ENCODE measurements around the gene SESTD1.

Gene SESTD1

DNA sequence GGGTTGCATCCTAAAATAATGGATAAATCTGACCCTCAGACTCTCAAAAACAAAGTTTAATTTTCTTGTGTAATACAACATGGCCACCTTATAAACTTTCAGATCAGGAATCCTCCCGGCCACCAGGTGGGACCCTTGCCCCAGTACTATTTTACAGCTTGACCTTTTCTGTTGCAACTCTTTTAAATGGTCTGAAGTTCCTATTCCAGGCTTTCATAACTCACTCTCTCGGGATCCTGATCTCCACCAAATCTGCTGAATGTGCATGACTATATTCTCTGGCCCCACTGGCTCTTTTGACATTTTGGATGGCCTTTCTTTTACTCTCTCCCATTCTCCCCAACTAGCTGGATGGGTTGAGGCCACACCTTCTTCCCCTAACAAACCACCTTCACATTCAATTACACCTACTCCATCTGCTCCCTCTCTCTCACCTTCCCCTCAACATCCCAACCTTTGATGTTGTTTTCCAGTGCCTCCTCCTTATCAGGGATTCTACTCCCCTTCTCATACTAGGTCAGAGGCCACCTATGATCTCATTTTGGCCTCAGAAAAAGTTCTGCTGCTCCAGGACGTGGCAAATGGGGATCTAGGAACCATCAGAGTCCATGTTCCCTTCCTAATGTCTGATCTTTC lies 70.8 kb downstream of the SESTD1 start:
- no peak overlapping the region for H3K27ac ChIP-seq (ENCODE audit: low read depth, low read length, poor library complexity, severe bottlenecking)
- no peaks in the 10 kb centered on the region for H3K9me2 ChIP-seq (ENCODE audit: low read depth, low read length)
- TF ChIP-seq, protein P1, sequence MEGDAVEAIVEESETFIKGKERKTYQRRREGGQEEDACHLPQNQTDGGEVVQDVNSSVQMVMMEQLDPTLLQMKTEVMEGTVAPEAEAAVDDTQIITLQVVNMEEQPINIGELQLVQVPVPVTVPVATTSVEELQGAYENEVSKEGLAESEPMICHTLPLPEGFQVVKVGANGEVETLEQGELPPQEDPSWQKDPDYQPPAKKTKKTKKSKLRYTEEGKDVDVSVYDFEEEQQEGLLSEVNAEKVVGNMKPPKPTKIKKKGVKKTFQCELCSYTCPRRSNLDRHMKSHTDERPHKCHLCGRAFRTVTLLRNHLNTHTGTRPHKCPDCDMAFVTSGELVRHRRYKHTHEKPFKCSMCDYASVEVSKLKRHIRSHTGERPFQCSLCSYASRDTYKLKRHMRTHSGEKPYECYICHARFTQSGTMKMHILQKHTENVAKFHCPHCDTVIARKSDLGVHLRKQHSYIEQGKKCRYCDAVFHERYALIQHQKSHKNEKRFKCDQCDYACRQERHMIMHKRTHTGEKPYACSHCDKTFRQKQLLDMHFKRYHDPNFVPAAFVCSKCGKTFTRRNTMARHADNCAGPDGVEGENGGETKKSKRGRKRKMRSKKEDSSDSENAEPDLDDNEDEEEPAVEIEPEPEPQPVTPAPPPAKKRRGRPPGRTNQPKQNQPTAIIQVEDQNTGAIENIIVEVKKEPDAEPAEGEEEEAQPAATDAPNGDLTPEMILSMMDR (IDR thresholded peaks at IDR 0.05; ENCODE audit: low read length): peak; percentile 13; the same call in 1 of the 2 replicates
- no peak for TF ChIP-seq EZH2 (IDR thresholded peaks at IDR 0.05; ENCODE audit: borderline replicate concordance, low read length)
- H3K27me3 ChIP-seq (ENCODE audit: insufficient read depth, low read length): no peaks in the 10 kb centered on the region
- H3K4me2 ChIP-seq (ENCODE audit: low read length): no peak overlapping the region
- H3K79me2 ChIP-seq (ENCODE audit: insufficient read depth, low read length): no peaks in the 10 kb centered on the region
- H3F3A ChIP-seq (ENCODE audit: insufficient read depth, low read length): no peaks in the 10 kb centered on the region
- 0 out of 2 replicates have a peak, but pooled peaks cover 4% of the 10 kb centered on the region for H3K9me3 ChIP-seq (ENCODE audit: low read length)
- H3K4me3 ChIP-seq (ENCODE audit: low read depth, low read length, poor library complexity, severe bottlenecking): no peak overlapping the region
- no peaks in the 10 kb centered on the region for H4K20me1 ChIP-seq (ENCODE audit: insufficient read depth, low read length)
- no peak overlapping the region for H2AFZ ChIP-seq (ENCODE audit: low read length)
- no peak overlapping the region for H3K9ac ChIP-seq (ENCODE audit: low read length)
- H3K36me3 ChIP-seq (ENCODE audit: insufficient read depth, low read length): no peaks in the 10 kb centered on the region
- no peaks in the 10 kb centered on the region for H3K4me1 ChIP-seq (ENCODE audit: insufficient read depth, low read length, severe bottlenecking)

DNA sequence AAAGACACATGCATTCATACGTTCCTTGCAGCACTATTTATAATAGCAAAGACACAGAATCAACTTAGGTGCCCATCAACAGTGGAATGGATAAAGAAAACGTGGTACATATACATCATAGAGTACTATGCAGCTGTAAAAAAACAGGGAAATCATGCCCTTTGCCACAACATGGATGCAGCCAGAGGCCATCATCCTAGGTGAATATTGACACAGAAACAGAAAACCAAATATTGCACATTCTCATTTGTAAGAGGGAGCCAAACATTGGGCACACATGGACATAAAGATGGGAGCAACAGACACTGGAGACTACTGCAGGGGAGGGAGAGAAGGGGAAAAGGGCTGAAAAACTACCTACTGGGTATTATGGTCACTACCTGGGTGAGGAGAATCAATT lies 73.5 kb downstream of the SESTD1 start:
- no peaks in the 10 kb centered on the region for H3K4me1 ChIP-seq (ENCODE audit: insufficient read depth, low read length, severe bottlenecking)
- no peaks in the 10 kb centered on the region for H3K9me2 ChIP-seq (ENCODE audit: low read depth, low read length)
- peaks cover 6% of the 10 kb centered on the region; the same call in 1 of the 2 replicates for H3K9me3 ChIP-seq (ENCODE audit: low read length)
- no peaks in the 10 kb centered on the region for H3F3A ChIP-seq (ENCODE audit: insufficient read depth, low read length)
- no peaks in the 10 kb centered on the region for H3K36me3 ChIP-seq (ENCODE audit: insufficient read depth, low read length)
- H3K4me2 ChIP-seq (ENCODE audit: low read length): no peak overlapping the region
- H3K4me3 ChIP-seq (ENCODE audit: low read depth, low read length, poor library complexity, severe bottlenecking): no peak overlapping the region
- H2AFZ ChIP-seq (ENCODE audit: low read length): no peak overlapping the region
- no peak for TF ChIP-seq EZH2 (IDR thresholded peaks at IDR 0.05; ENCODE audit: borderline replicate concordance, low read length)
- TF ChIP-seq, protein P1 (IDR thresholded peaks at IDR 0.05; ENCODE audit: low read length): no peak
- no peaks in the 10 kb centered on the region for H3K27me3 ChIP-seq (ENCODE audit: insufficient read depth, low read length)
- no peak overlapping the region for H3K27ac ChIP-seq (ENCODE audit: low read depth, low read length, poor library complexity, severe bottlenecking)
- no peak overlapping the region for H3K9ac ChIP-seq (ENCODE audit: low read length)
- H3K79me2 ChIP-seq (ENCODE audit: insufficient read depth, low read length): no peaks in the 10 kb centered on the region
- no peaks in the 10 kb centered on the region for H4K20me1 ChIP-seq (ENCODE audit: insufficient read depth, low read length)

- Histone ChIP-seq H3F3A (ENCODE audit: insufficient read depth, low read length) (no peaks in the 10 kb centered on the region), H3K36me3 (ENCODE audit: insufficient read depth, low read length) (no peaks in the 10 kb centered on the region), H2AFZ (ENCODE audit: low read length) (no peak overlapping the region), H3K9me3 (ENCODE audit: low read length) (peaks cover 6% of the 10 kb centered on the region; the same call in 1 of the 2 replicates), H3K27me3 (ENCODE audit: insufficient read depth, low read length) (no peaks in the 10 kb centered on the region), H3K4me2 (ENCODE audit: low read length) (no peak overlapping the region), H3K4me1 (ENCODE audit: insufficient read depth, low read length, severe bottlenecking) (no peaks in the 10 kb centered on the region), H3K79me2 (ENCODE audit: insufficient read depth, low read length) (no peaks in the 10 kb centered on the region), H3K9me2 (ENCODE audit: low read depth, low read length) (no peaks in the 10 kb centered on the region), H3K9ac (ENCODE audit: low read length) (no peak overlapping the region), H4K20me1 (ENCODE audit: insufficient read depth, low read length) (no peaks in the 10 kb centered on the region), H3K4me3 (ENCODE audit: low read depth, low read length, poor library complexity, severe bottlenecking) (no peak overlapping the region), H3K27ac (ENCODE audit: low read depth, low read length, poor library complexity, severe bottlenecking) (no peak overlapping the region)
- TF ChIP-seq, protein P1 (IDR thresholded peaks at IDR 0.05; ENCODE audit: low read length): no peak
- TF ChIP-seq EZH2 (IDR thresholded peaks at IDR 0.05; ENCODE audit: borderline replicate concordance, low read length): no peak
Measured at GRCh38 chr2:179186126-179186525, 78.5 kb downstream of the SESTD1 start.

Data from OCI-LY1 (cell line).